Heart right ventricle (tissue), 16 donors: ENCODE measurements around the gene DLST. TPM values are rescaled to one million over a fixed set of nuclear protein-coding genes. Genes with fewer than 3 reads are reported as not detected.

Source experiments
- ATAC-seq, 8 donors: fragments of 200-7000 bp; cut with Tn5 transposase; one replicate each; pipeline ENCODE4 v1.9.1; 2020; ENCODE audit warnings: mild to moderate bottlenecking in 8 of 8, moderate library complexity in 8 of 8, moderate number of reproducible peaks in 1 of 8
- DNase-seq, 2 donors: peaks; one replicate each; pipeline ENCODE4 v3.0.0-alpha.2; 2020
- H3K27ac ChIP-seq, 10 donors: fragments of 200-600 bp; sonication (generic) in 2 of 10; one replicate each; pipeline versions ENCODE4 v1.5.0 to v1.8.0; 2020 to 2022; ENCODE audit warnings: mild to moderate bottlenecking in 3 of 10
- H3K27me3 ChIP-seq, 7 donors: fragments of 200-600 bp; one replicate each; pipeline ENCODE4 v1.8.0; 2021 to 2022; ENCODE audit warnings: mild to moderate bottlenecking in 2 of 7
- H3K36me3 ChIP-seq, 9 donors: fragments of 200-600 bp; sonication (generic) in 1 of 9; one replicate each; pipeline versions ENCODE4 v1.5.0 to v1.8.0; 2020 to 2022; ENCODE audit warnings: mild to moderate bottlenecking in 2 of 9
- H3K4me1 ChIP-seq, 9 donors: fragments of 200-600 bp; sonication (generic) in 1 of 9; one replicate each; pipeline versions ENCODE4 v1.5.0 to v1.8.0; 2020 to 2022; ENCODE audit warnings: mild to moderate bottlenecking in 4 of 9
- H3K4me3 ChIP-seq, 10 donors: fragments of 200-600 bp; sonication (generic) in 2 of 10; one replicate each; pipeline versions ENCODE4 v1.5.0 to v1.8.0; 2020 to 2022; ENCODE audit warnings: mild to moderate bottlenecking in 7 of 10, moderate library complexity in 2 of 10
- H3K9me3 ChIP-seq, 11 donors: fragments of 200-600 bp in 10 of 11; sonication (generic) in 2 of 11; one replicate each; pipeline versions ENCODE4 v1.5.0 to v1.8.0; 2013 to 2022; ENCODE audit warnings: mild to moderate bottlenecking in 2 of 11, control low read depth in 1 of 11, moderate library complexity in 1 of 11
- WGBS, 2 donors: extraction: QIAGEN DNeasy Blood & Tissue Kit; methylation state at CpG; one replicate each; pipeline ENCODE4 v1.1.7; 2013; ENCODE audit warnings: inconsistent platforms in 1 of 2; 5-methylcytosine and 5-hydroxymethylcytosine counted together
- intact Hi-C, 10 donors: fragments of 100-400 bp; cut with DNase I; formaldehyde crosslinking; loops; one replicate each; pipeline versions ENCODE4 v1.11.1 to v1.14.2; 2022
- polyA plus RNA-seq, 2 donors: library from polyadenylated mRNA; stranded (reverse); fragments of 200-250 nt; gene quantifications; one replicate each; pipeline ENCODE4 v1.2.3, GENCODE V29; 2013
- total RNA-seq, 10 donors: library from RNA; stranded (reverse); fragmentation: NEBNext Ultra II Directional in 3 of 10; extraction: Animal tissue kit (Norgen Biotek cat#: 25700) in 3 of 10; gene quantifications; one replicate each; pipeline versions ENCODE4 v1.2.1 to v1.2.4, GENCODE V29; 2021 to 2023
- TF ChIP-seq, protein P1 (sequence below), 9 donors: fragments of 200-600 bp; sonication (generic) in 2 of 9; IDR thresholded peaks; one replicate each; pipeline versions ENCODE4 v1.5.0 to v1.8.0; 2021 to 2022; ENCODE audit warnings: antibody characterized with exemption in 9 of 9, mild to moderate bottlenecking in 5 of 9, moderate library complexity in 1 of 9
- donor health status: Arrhythmogenic right ventricular cardiomyopathy.
- donor health status: ischemic (EF 13 %, LVEDD 7.1; RV severe dilation, severe dysfunction).
- donor health status: healthy with polysubstance abuse.
- donor health status: DM: no; HTN: yes; CAD: no.
- donor health status: DM: no; HTN: no; CAD: no.
- donor health status: ischemic (EF 25% LVEDD 6.9; RV normal size, moderate dysfunction).
- donor health status: ischemic (EF 25% LVEDD 5.7; RV mildly dilated, moderate dysfunction).
- donor health status: healthy.
- donor health status: DM: yes; HTN: yes; CAD: no.
- donor health status: Ischemic cardiomyopathy.
- donor health status: ischemic (EF 35%, LVEDD 5.7; RV mildly dilated, moderate dysfunction).
- donor health status: nonischemic (EF 11% LVEDD 7.7; RV severe dilation, severe dysfunction).
- donor health status: DM: yes; HTN: yes; CAD: no.
- donor health status: PGD.
- donor health status: ischemic (EF 29% LVEDD 5.4; RV normal size, mild dysfunction).
- donor health status: nonischemic (EF 23%, LVEDD 6.1; RV moderate dilation, normal function).

Gene DLST
- total and polyA plus RNA-seq, 12 donors, result 52.5 to 273 (median 226) TPM

DNA sequence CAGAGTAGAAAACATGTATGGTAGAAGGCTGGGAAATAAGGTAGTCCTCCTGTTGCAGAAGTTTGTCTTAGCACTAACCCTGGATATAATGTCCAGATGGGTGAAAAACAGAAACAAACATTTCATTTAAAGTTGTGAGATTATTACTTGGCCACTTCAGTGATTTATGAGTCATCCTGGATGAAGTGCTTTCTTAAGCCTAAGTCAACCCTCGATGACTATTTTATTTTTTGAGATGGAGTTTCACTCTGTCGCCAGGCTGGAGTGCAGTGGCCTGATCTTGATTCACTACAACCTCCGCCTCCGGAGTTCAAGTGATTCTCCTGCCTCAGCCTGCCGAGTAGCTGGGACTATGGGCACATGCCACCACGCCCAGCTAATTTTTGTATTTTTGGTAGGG, 10.2 kb downstream of the DLST start:
- 86 to 87% methylated on average over 6 of the region's 6 CpGs for WGBS, 2 donors
- no peaks in the 10 kb centered on the region for H3K27me3 ChIP-seq
- TF ChIP-seq, protein P1, sequence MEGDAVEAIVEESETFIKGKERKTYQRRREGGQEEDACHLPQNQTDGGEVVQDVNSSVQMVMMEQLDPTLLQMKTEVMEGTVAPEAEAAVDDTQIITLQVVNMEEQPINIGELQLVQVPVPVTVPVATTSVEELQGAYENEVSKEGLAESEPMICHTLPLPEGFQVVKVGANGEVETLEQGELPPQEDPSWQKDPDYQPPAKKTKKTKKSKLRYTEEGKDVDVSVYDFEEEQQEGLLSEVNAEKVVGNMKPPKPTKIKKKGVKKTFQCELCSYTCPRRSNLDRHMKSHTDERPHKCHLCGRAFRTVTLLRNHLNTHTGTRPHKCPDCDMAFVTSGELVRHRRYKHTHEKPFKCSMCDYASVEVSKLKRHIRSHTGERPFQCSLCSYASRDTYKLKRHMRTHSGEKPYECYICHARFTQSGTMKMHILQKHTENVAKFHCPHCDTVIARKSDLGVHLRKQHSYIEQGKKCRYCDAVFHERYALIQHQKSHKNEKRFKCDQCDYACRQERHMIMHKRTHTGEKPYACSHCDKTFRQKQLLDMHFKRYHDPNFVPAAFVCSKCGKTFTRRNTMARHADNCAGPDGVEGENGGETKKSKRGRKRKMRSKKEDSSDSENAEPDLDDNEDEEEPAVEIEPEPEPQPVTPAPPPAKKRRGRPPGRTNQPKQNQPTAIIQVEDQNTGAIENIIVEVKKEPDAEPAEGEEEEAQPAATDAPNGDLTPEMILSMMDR (IDR thresholded peaks at IDR 0.05), result no peak
- no peak for ATAC-seq
- H3K36me3 ChIP-seq, result peaks cover 3 to 98% (median 71%) of the 10 kb centered on the region in 9 donors
- H3K4me3 ChIP-seq, result no peak overlapping the region
- H3K9me3 ChIP-seq, result no peaks in the 10 kb centered on the region
- H3K27ac ChIP-seq, result no peak overlapping the region
- H3K4me1 ChIP-seq, result peaks cover 0 to 34% (median 21%) of the 10 kb centered on the region in 9 donors
- intact Hi-C loops, result no loop called here
- DNase-seq, result no peak

DNA sequence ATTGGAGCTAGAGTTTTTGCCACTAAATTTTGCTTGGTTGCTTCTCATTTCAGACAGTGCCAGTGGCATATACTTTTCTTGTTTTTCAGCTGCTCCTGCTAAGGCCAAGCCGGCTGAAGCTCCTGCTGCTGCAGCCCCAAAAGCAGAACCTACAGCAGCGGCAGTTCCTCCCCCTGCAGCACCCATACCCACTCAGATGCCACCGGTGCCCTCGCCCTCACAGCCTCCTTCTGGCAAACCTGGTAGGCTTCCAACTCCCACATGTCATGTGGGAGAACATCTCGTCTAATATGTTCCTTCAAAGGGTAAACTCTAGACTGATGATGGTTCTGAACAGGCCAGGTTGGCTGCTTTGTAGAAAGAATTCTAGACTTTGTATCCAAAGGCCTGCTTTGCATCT, 11.0 kb downstream of the DLST start:
- no peak for DNase-seq
- WGBS, 2 donors, result 75 to 76% methylated on average over 5 of the region's 5 CpGs
- H3K27me3 ChIP-seq, result no peaks in the 10 kb centered on the region
- ATAC-seq, result no peak
- H3K4me1 ChIP-seq, result peaks cover 0 to 34% (median 24%) of the 10 kb centered on the region in 9 donors
- no peaks in the 10 kb centered on the region for H3K9me3 ChIP-seq
- intact Hi-C loops, result no loop called here
- H3K4me3 ChIP-seq, result no peak overlapping the region
- H3K36me3 ChIP-seq, result peaks cover 3 to 99% (median 71%) of the 10 kb centered on the region in 9 donors
- no peak overlapping the region for H3K27ac ChIP-seq
- TF ChIP-seq, protein P1 (IDR thresholded peaks at IDR 0.05), result no peak

DNA sequence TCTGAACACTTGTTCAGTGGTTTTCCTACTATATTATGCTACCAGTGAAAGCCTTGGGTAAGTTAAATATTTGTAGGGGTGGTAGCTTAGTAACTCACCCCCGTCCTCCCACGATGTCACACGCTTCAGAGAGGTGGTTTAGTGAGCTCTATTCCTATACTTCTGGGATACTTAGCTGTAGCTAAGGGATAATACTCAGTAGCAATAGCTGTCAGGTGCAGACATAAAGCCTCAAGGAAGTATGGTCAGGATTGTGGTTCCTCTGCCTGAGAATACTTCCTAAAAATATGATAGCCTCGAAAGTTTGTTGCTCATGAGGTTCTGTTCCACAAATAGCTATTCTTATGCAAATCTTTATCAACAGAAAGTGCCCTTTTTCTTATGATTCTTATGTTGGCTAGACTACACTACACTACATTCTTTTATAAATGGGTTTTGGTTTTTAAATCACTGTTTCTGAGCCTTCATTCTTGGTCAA, 11.9 kb downstream of the DLST start:
- Histone ChIP-seq H3K27me3 (no peaks in the 10 kb centered on the region), H3K36me3 (peaks cover 3 to 100% (median 79%) of the 10 kb centered on the region in 9 donors), H3K27ac (no peak overlapping the region), H3K4me1 (peaks cover 4 to 27% (median 15%) of the 10 kb centered on the region in 9 donors), H3K9me3 (no peaks in the 10 kb centered on the region), H3K4me3 (no peak overlapping the region)
- 74 to 81% methylated on average over 4 of the region's 4 CpGs for WGBS, 2 donors
- no peak for ATAC-seq
- no peak for DNase-seq
- intact Hi-C loops, result no loop called here
- TF ChIP-seq, protein P1 (IDR thresholded peaks at IDR 0.05), result no peak

DNA sequence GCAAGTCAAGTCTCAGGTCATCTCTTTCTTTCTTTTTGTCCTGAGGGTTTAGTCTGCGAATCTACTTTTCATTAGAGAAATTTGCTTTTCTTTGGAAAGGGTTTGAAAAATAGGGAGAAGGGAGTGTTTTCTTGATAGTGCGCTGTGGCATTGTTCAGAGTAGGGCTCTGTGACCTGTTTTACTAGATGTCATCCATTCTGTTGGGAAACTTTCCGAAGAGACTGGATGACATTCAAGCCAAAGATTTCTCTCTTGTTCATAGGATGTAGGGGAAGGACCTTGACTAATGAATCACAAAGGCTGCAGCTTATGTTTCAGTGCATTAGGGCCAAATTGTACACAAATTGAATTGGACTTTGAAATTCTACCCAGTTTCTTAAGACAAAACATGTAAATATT, 14.7 kb downstream of the DLST start:
- no peaks in the 10 kb centered on the region for H3K27me3 ChIP-seq
- peak in 1 of 8 donors; percentile 52 for ATAC-seq
- peaks cover 4 to 100% (median 91%) of the 10 kb centered on the region in 9 donors for H3K36me3 ChIP-seq
- 87 to 89% methylated on average over 3 of the region's 3 CpGs for WGBS, 2 donors
- peak overlapping the region in 3 of 10 donors; percentile 5 to 30 (median 21) for H3K27ac ChIP-seq
- no peaks in the 10 kb centered on the region for H3K9me3 ChIP-seq
- H3K4me3 ChIP-seq, result no peak overlapping the region
- intact Hi-C loops, result no loop called here
- TF ChIP-seq, protein P1 (IDR thresholded peaks at IDR 0.05), result no peak
- peaks cover 4 to 26% (median 13%) of the 10 kb centered on the region in 9 donors for H3K4me1 ChIP-seq
- DNase-seq, result no peak
